Measurements from ENCODE around the gene URB1.
"Not testable (repeated sequence)": the region's sequence is repeated elsewhere in the genome, so short reads cannot be mapped to it uniquely, and the experiment has no call there.

The URB1 gene

GRCh38 chr21:32390537-32391224 is 2.1 kb downstream of the URB1 start:
- not testable (repeated sequence) for H3K4ac ChIP-seq (ENCODE audit: low read depth, low read length); H2BK5ac ChIP-seq (ENCODE audit: low read length); H3K18ac ChIP-seq (ENCODE audit: low read length); H2AK5ac ChIP-seq (ENCODE audit: low read length); H3K4me2 ChIP-seq (ENCODE audit: low read length); H2BK120ac ChIP-seq (ENCODE audit: low read depth, low read length); H4K8ac ChIP-seq (ENCODE audit: low read depth, low read length); H2BK15ac ChIP-seq (replicated peaks; ENCODE audit: low read depth); H3K56ac ChIP-seq (ENCODE audit: low read length); H3K27ac ChIP-seq (ENCODE audit: low read depth, low read length); H3K9ac ChIP-seq (ENCODE audit: low read length); H3K4me1 ChIP-seq (ENCODE audit: control insufficient read depth, low read depth, low read length); DNase-seq; H4K5ac ChIP-seq (ENCODE audit: low read length); H3K4me3 ChIP-seq (ENCODE audit: low read length); H3K36me3 ChIP-seq (ENCODE audit: control insufficient read depth, insufficient read depth, low read length); H3K23ac ChIP-seq (ENCODE audit: low read length); H3K27me3 ChIP-seq (ENCODE audit: insufficient read depth, low read length, poor library complexity)
- WGBS (ENCODE audit: extremely low coverage, insufficient coverage, low lambda C conversion rate) = no CpG with 5 or more reads among the region's 11 CpGs
- H3K79me1 ChIP-seq (ENCODE audit: low read length) = peaks cover 33% of the 10 kb centered on the region
- H3K79me2 ChIP-seq (ENCODE audit: control insufficient read depth, insufficient read depth, low read length) = peaks cover 53% of the 10 kb centered on the region

GRCh38 chr21:32389337-32390015 is 3.3 kb downstream of the URB1 start:
- Histone ChIP-seq H3K9ac (ENCODE audit: low read length) (no peak overlapping the region), H3K18ac (ENCODE audit: low read length) (no peak overlapping the region), H3K79me2 (ENCODE audit: control insufficient read depth, insufficient read depth, low read length) (peaks cover 53% of the 10 kb centered on the region), H3K56ac (ENCODE audit: low read length) (no peak overlapping the region), H2BK15ac (replicated peaks; ENCODE audit: low read depth) (no peak overlapping the region), H3K27ac (ENCODE audit: low read depth, low read length) (no peak overlapping the region), H3K36me3 (ENCODE audit: control insufficient read depth, insufficient read depth, low read length) (peaks cover 3% of the 10 kb centered on the region), H3K27me3 (ENCODE audit: insufficient read depth, low read length, poor library complexity) (peaks cover 2% of the 10 kb centered on the region), H3K4me2 (ENCODE audit: low read length) (no peak overlapping the region), H3K4ac (ENCODE audit: low read depth, low read length) (no peak overlapping the region), H4K8ac (ENCODE audit: low read depth, low read length) (no peak overlapping the region), H2BK120ac (ENCODE audit: low read depth, low read length) (no peak overlapping the region), H2AK5ac (ENCODE audit: low read length) (no peak overlapping the region), H3K79me1 (ENCODE audit: low read length) (peaks cover 33% of the 10 kb centered on the region), H2BK5ac (ENCODE audit: low read length) (no peak overlapping the region), H3K4me1 (ENCODE audit: control insufficient read depth, low read depth, low read length) (no peaks in the 10 kb centered on the region), H4K5ac (ENCODE audit: low read length) (no peak overlapping the region), H3K4me3 (ENCODE audit: low read length) (no peak overlapping the region), H3K23ac (ENCODE audit: low read length) (no peak overlapping the region)
- DNase-seq = no peak
- no CpG with 5 or more reads among the region's 5 CpGs for WGBS (ENCODE audit: extremely low coverage, insufficient coverage, low lambda C conversion rate)

- H3K36me3 ChIP-seq (ENCODE audit: control insufficient read depth, insufficient read depth, low read length) = peaks cover 4% of the 10 kb centered on the region
- no peak overlapping the region for H3K23ac ChIP-seq (ENCODE audit: low read length)
- H2AK5ac ChIP-seq (ENCODE audit: low read length) = no peak overlapping the region
- no peak overlapping the region for H3K4me3 ChIP-seq (ENCODE audit: low read length)
- H3K4me2 ChIP-seq (ENCODE audit: low read length) = no peak overlapping the region
- no peak overlapping the region for H4K8ac ChIP-seq (ENCODE audit: low read depth, low read length)
- H2BK15ac ChIP-seq (replicated peaks; ENCODE audit: low read depth) = no peak overlapping the region
- H2BK5ac ChIP-seq (ENCODE audit: low read length) = no peak overlapping the region
- H2BK120ac ChIP-seq (ENCODE audit: low read depth, low read length) = no peak overlapping the region
- no peak overlapping the region for H3K18ac ChIP-seq (ENCODE audit: low read length)
- no peaks in the 10 kb centered on the region for H3K4me1 ChIP-seq (ENCODE audit: control insufficient read depth, low read depth, low read length)
- no peak overlapping the region for H3K56ac ChIP-seq (ENCODE audit: low read length)
- H4K5ac ChIP-seq (ENCODE audit: low read length) = no peak overlapping the region
- no peak overlapping the region for H3K27ac ChIP-seq (ENCODE audit: low read depth, low read length)
- no peak overlapping the region for H3K9ac ChIP-seq (ENCODE audit: low read length)
- H3K79me2 ChIP-seq (ENCODE audit: control insufficient read depth, insufficient read depth, low read length) = peaks cover 53% of the 10 kb centered on the region
- DNase-seq = no peak
- WGBS (ENCODE audit: extremely low coverage, insufficient coverage, low lambda C conversion rate) = no CpG with 5 or more reads among the region's 9 CpGs
- peaks cover 33% of the 10 kb centered on the region for H3K79me1 ChIP-seq (ENCODE audit: low read length)
- no peak overlapping the region for H3K4ac ChIP-seq (ENCODE audit: low read depth, low read length)
- H3K27me3 ChIP-seq (ENCODE audit: insufficient read depth, low read length, poor library complexity) = no peaks in the 10 kb centered on the region
Observed at GRCh38 chr21:32388306-32388705, 4.5 kb downstream of the URB1 start.

GRCh38 chr21:32387151-32387550 is 5.7 kb downstream of the URB1 start:
- Histone ChIP-seq H3K79me2 (ENCODE audit: control insufficient read depth, insufficient read depth, low read length) (peaks cover 50% of the 10 kb centered on the region), H3K4me1 (ENCODE audit: control insufficient read depth, low read depth, low read length) (no peaks in the 10 kb centered on the region), H3K27me3 (ENCODE audit: insufficient read depth, low read length, poor library complexity) (no peaks in the 10 kb centered on the region), H4K8ac (ENCODE audit: low read depth, low read length) (no peak overlapping the region), H3K23ac (ENCODE audit: low read length) (no peak overlapping the region), H3K9ac (ENCODE audit: low read length) (no peak overlapping the region), H2BK120ac (ENCODE audit: low read depth, low read length) (no peak overlapping the region), H3K79me1 (ENCODE audit: low read length) (peaks cover 30% of the 10 kb centered on the region), H3K4me3 (ENCODE audit: low read length) (no peak overlapping the region), H3K4ac (ENCODE audit: low read depth, low read length) (no peak overlapping the region), H4K5ac (ENCODE audit: low read length) (no peak overlapping the region), H2AK5ac (ENCODE audit: low read length) (no peak overlapping the region), H2BK5ac (ENCODE audit: low read length) (no peak overlapping the region), H3K56ac (ENCODE audit: low read length) (no peak overlapping the region), H3K18ac (ENCODE audit: low read length) (no peak overlapping the region), H3K27ac (ENCODE audit: low read depth, low read length) (no peak overlapping the region), H2BK15ac (replicated peaks; ENCODE audit: low read depth) (no peak overlapping the region), H3K36me3 (ENCODE audit: control insufficient read depth, insufficient read depth, low read length) (peaks cover 9% of the 10 kb centered on the region), H3K4me2 (ENCODE audit: low read length) (no peak overlapping the region)
- WGBS (ENCODE audit: extremely low coverage, insufficient coverage, low lambda C conversion rate) = no CpG with 5 or more reads among the region's 8 CpGs
- DNase-seq = no peak

- H4K5ac ChIP-seq (ENCODE audit: low read length) = no peak overlapping the region
- no peak for DNase-seq
- peaks cover 42% of the 10 kb centered on the region for H3K79me2 ChIP-seq (ENCODE audit: control insufficient read depth, insufficient read depth, low read length)
- H2BK5ac ChIP-seq (ENCODE audit: low read length) = no peak overlapping the region
- H3K4ac ChIP-seq (ENCODE audit: low read depth, low read length) = no peak overlapping the region
- no peak overlapping the region for H4K8ac ChIP-seq (ENCODE audit: low read depth, low read length)
- H3K4me2 ChIP-seq (ENCODE audit: low read length) = no peak overlapping the region
- H2BK15ac ChIP-seq (replicated peaks; ENCODE audit: low read depth) = no peak overlapping the region
- no peak overlapping the region for H2AK5ac ChIP-seq (ENCODE audit: low read length)
- H3K36me3 ChIP-seq (ENCODE audit: control insufficient read depth, insufficient read depth, low read length) = peaks cover 9% of the 10 kb centered on the region
- H3K27me3 ChIP-seq (ENCODE audit: insufficient read depth, low read length, poor library complexity) = no peaks in the 10 kb centered on the region
- H3K56ac ChIP-seq (ENCODE audit: low read length) = no peak overlapping the region
- no peak overlapping the region for H3K9ac ChIP-seq (ENCODE audit: low read length)
- no peak overlapping the region for H3K4me3 ChIP-seq (ENCODE audit: low read length)
- H3K27ac ChIP-seq (ENCODE audit: low read depth, low read length) = no peak overlapping the region
- no peaks in the 10 kb centered on the region for H3K4me1 ChIP-seq (ENCODE audit: control insufficient read depth, low read depth, low read length)
- no peak overlapping the region for H3K23ac ChIP-seq (ENCODE audit: low read length)
- H3K79me1 ChIP-seq (ENCODE audit: low read length) = peaks cover 26% of the 10 kb centered on the region
- no CpG with 5 or more reads among the region's 6 CpGs for WGBS (ENCODE audit: extremely low coverage, insufficient coverage, low lambda C conversion rate)
- no peak overlapping the region for H2BK120ac ChIP-seq (ENCODE audit: low read depth, low read length)
- H3K18ac ChIP-seq (ENCODE audit: low read length) = no peak overlapping the region
Observed at GRCh38 chr21:32386195-32386870, 6.5 kb downstream of the URB1 start.

All from mesendoderm (in vitro differentiated cells).